ENCODE data around the gene UNC80.

UNC80 gene

GRCh38 chr2:209922116-209922515 lies 150.5 kb downstream of the UNC80 start:
- no peak for DNase-seq

- no peak for DNase-seq
Observed at GRCh38 chr2:209929369-209929768, 157.7 kb downstream of the UNC80 start.

GRCh38 chr2:209933499-209934483 lies 162.2 kb downstream of the UNC80 start:
- DNase-seq = peak; percentile 59

- DNase-seq = no peak
Observed at GRCh38 chr2:209936106-209936666, 164.6 kb downstream of the UNC80 start.

GRCh38 chr2:209937893-209938292 lies 166.3 kb downstream of the UNC80 start:
- DNase-seq = no peak

GRCh38 chr2:209938906-209939305 lies 167.3 kb downstream of the UNC80 start:
- no peak for DNase-seq

GRCh38 chr2:209940936-209941335 lies 169.3 kb downstream of the UNC80 start:
- DNase-seq = no peak

- DNase-seq = no peak
Observed at GRCh38 chr2:209942426-209942825, 170.8 kb downstream of the UNC80 start.

GRCh38 chr2:209942936-209943605 lies 171.4 kb downstream of the UNC80 start:
- peak; percentile 6 for DNase-seq

GRCh38 chr2:209943776-209944175 lies 172.1 kb downstream of the UNC80 start:
- DNase-seq = no peak

- DNase-seq = no peak
Observed at GRCh38 chr2:209946539-209946938, 174.9 kb downstream of the UNC80 start.

- DNase-seq = no peak
Observed at GRCh38 chr2:209956271-209956670, 184.6 kb downstream of the UNC80 start.

- DNase-seq = no peak
Observed at GRCh38 chr2:209958016-209958415, 186.4 kb downstream of the UNC80 start.

- DNase-seq = no peak
Observed at GRCh38 chr2:209960045-209960444, 188.4 kb downstream of the UNC80 start.

- peak; percentile 41 for DNase-seq
Observed at GRCh38 chr2:209960676-209961630, 189.3 kb downstream of the UNC80 start.

- no peak for DNase-seq
Observed at GRCh38 chr2:209965723-209966122, 194.1 kb downstream of the UNC80 start.

- DNase-seq = no peak
Observed at GRCh38 chr2:209969692-209970091, 198.1 kb downstream of the UNC80 start.

- no peak for DNase-seq
Observed at GRCh38 chr2:209970271-209970670, 198.6 kb downstream of the UNC80 start.

GRCh38 chr2:209970711-209971110 lies 199.1 kb downstream of the UNC80 start:
- no peak for DNase-seq

GRCh38 chr2:209973328-209973727 lies 201.7 kb downstream of the UNC80 start:
- DNase-seq = no peak

GRCh38 chr2:209974576-209974975 lies 202.9 kb downstream of the UNC80 start:
- no peak for DNase-seq

GRCh38 chr2:209976698-209977385 lies 205.2 kb downstream of the UNC80 start:
- no peak for DNase-seq

All from fibroblast of skin of right quadriceps (primary cell).